NCI-H446 (cell line): ENCODE results near the gene VANGL2.

Experiments used
- DNase-seq, 2 experiments: peaks; one replicate each; lab custom pipeline; 2025; lab: John Stamatoyannopoulos, UW

VANGL2 gene

GRCh38 chr1:160428053-160428452 is 27.7 kb downstream of the VANGL2 start:
- DNase-seq = no peak

- DNase-seq = peak; percentile 4 to 26
These were observed 28.3 kb downstream of the VANGL2 start for GRCh38 chr1:160428655-160429054.

GRCh38 chr1:160429125-160429561 is 28.8 kb downstream of the VANGL2 start:
- no peak for DNase-seq

GRCh38 chr1:160429702-160430535 is 29.6 kb downstream of the VANGL2 start:
- DNase-seq = no peak

GRCh38 chr1:160431006-160431405 is 30.6 kb downstream of the VANGL2 start:
- DNase-seq = no peak

- no peak for DNase-seq
These were observed 31.2 kb downstream of the VANGL2 start for GRCh38 chr1:160431571-160431970.

GRCh38 chr1:160432371-160432786 is 32.0 kb downstream of the VANGL2 start:
- no peak for DNase-seq

GRCh38 chr1:160436966-160437365 is 36.6 kb downstream of the VANGL2 start:
- DNase-seq = no peak

- DNase-seq = no peak
These were observed 37.3 kb downstream of the VANGL2 start for GRCh38 chr1:160437432-160438316.

- no peak for DNase-seq
These were observed 38.1 kb downstream of the VANGL2 start for GRCh38 chr1:160438317-160438918.

- DNase-seq = no peak
These were observed 38.6 kb downstream of the VANGL2 start for GRCh38 chr1:160438935-160439334.

- DNase-seq = no peak
These were observed 39.4 kb downstream of the VANGL2 start for GRCh38 chr1:160439718-160440117.

- DNase-seq = no peak
These were observed 46.7 kb downstream of the VANGL2 start for GRCh38 chr1:160446945-160447600.

- DNase-seq = no peak
These were observed 49.1 kb downstream of the VANGL2 start for GRCh38 chr1:160449494-160449893.

GRCh38 chr1:160451119-160451858 is 50.9 kb downstream of the VANGL2 start:
- DNase-seq = no peak

- no peak for DNase-seq
These were observed 51.5 kb downstream of the VANGL2 start for GRCh38 chr1:160451859-160452232.

- DNase-seq = no peak
These were observed 53.1 kb downstream of the VANGL2 start for GRCh38 chr1:160453443-160453842.

GRCh38 chr1:160454371-160455152 is 54.2 kb downstream of the VANGL2 start:
- no peak for DNase-seq

GRCh38 chr1:160455153-160455517 is 54.8 kb downstream of the VANGL2 start:
- no peak for DNase-seq

- DNase-seq = no peak
These were observed 58.7 kb downstream of the VANGL2 start for GRCh38 chr1:160459056-160459455.

GRCh38 chr1:160459687-160460086 is 59.3 kb downstream of the VANGL2 start:
- no peak for DNase-seq
